NCI-H128 (cell line): ENCODE measurements around the gene TP63.
"Not testable (repeated sequence)": the region's sequence is repeated elsewhere in the genome, so short reads cannot be mapped to it uniquely, and the experiment has no call there.

Source experiments
- DNase-seq: peaks from one replicate; lab custom pipeline; 2025; ENCODE audit not compliant: unreplicated experiment; lab: John Stamatoyannopoulos, UW

TP63 gene

GRCh38 chr3:189631373-189631408 is at the start of gene TP63:
TSS of gene TP63 (plus strand) at chr3:189631389. CDS start at chr3:189631516, 127 bp downstream.
- no peak for DNase-seq

GRCh38 chr3:189582179-189582578 is 49.0 kb upstream of the TP63 start:
- DNase-seq = no peak

- DNase-seq = no peak
These were observed 46.5 kb upstream of the TP63 start for GRCh38 chr3:189584645-189585044.

- DNase-seq = no peak
These were observed 44.1 kb upstream of the TP63 start for GRCh38 chr3:189586941-189587663.

- DNase-seq = no peak
These were observed 43.5 kb upstream of the TP63 start for GRCh38 chr3:189587664-189588040.

GRCh38 chr3:189588070-189588469 is 43.1 kb upstream of the TP63 start:
- DNase-seq = no peak

- DNase-seq = no peak
These were observed 42.6 kb upstream of the TP63 start for GRCh38 chr3:189588475-189589178.

- no peak for DNase-seq
These were observed 42.0 kb upstream of the TP63 start for GRCh38 chr3:189589179-189589569.

- no peak for DNase-seq
These were observed 41.0 kb upstream of the TP63 start for GRCh38 chr3:189590223-189590622.

- no peak for DNase-seq
These were observed 37.6 kb upstream of the TP63 start for GRCh38 chr3:189593581-189593980.

GRCh38 chr3:189596078-189596979 is 34.9 kb upstream of the TP63 start:
- not testable (repeated sequence) for DNase-seq

GRCh38 chr3:189597918-189598317 is 33.3 kb upstream of the TP63 start:
- no peak for DNase-seq

GRCh38 chr3:189598530-189599225 is 32.5 kb upstream of the TP63 start:
- DNase-seq = no peak

GRCh38 chr3:189602471-189602870 is 28.7 kb upstream of the TP63 start:
- no peak for DNase-seq

GRCh38 chr3:189605717-189606116 is 25.5 kb upstream of the TP63 start:
- DNase-seq = no peak

- no peak for DNase-seq
These were observed 24.4 kb upstream of the TP63 start for GRCh38 chr3:189606774-189607173.

GRCh38 chr3:189612641-189613040 is 18.5 kb upstream of the TP63 start:
- not testable (repeated sequence) for DNase-seq

GRCh38 chr3:189613122-189613521 is 18.1 kb upstream of the TP63 start:
- no peak for DNase-seq

- DNase-seq = no peak
These were observed 9.1 kb upstream of the TP63 start for GRCh38 chr3:189621948-189622603.

GRCh38 chr3:189622629-189623028 is 8.6 kb upstream of the TP63 start:
- DNase-seq = no peak

GRCh38 chr3:189624130-189624529 is 7.1 kb upstream of the TP63 start:
- DNase-seq = no peak
